GM10248 (cell line): ENCODE results near the gene CDH23.

ENCODE experiments used
- CTCF ChIA-PET: fragments of 300-600 bp; sonication (Branson Sonifier 250); formaldehyde crosslinking; extraction: SDS; loops from one replicate; lab custom pipeline; 2021; ENCODE audit warnings: antibody characterized with exemption; lab: Yijun Ruan, JAX
- POLR2A ChIA-PET: fragments of 350-650 bp; sonication (Branson Sonifier 250); formaldehyde crosslinking; extraction: SDS; loops from one replicate; lab custom pipeline; 2020; ENCODE audit warnings: antibody characterized with exemption; lab: Yijun Ruan, JAX
- DNase-seq: peaks from one replicate; pipeline ENCODE4 v3.0.0; 2012; ENCODE audit errors: extremely low spot score
- TF ChIP-seq, protein P1 (sequence below): IDR thresholded peaks from 2 replicates; pipeline ENCODE4 v1.5.1; 2012; ENCODE audit warnings: mild to moderate bottlenecking, low read depth; ENCODE audit errors: extremely low read depth, missing control alignments, control extremely low read depth

The CDH23 gene

DNA sequence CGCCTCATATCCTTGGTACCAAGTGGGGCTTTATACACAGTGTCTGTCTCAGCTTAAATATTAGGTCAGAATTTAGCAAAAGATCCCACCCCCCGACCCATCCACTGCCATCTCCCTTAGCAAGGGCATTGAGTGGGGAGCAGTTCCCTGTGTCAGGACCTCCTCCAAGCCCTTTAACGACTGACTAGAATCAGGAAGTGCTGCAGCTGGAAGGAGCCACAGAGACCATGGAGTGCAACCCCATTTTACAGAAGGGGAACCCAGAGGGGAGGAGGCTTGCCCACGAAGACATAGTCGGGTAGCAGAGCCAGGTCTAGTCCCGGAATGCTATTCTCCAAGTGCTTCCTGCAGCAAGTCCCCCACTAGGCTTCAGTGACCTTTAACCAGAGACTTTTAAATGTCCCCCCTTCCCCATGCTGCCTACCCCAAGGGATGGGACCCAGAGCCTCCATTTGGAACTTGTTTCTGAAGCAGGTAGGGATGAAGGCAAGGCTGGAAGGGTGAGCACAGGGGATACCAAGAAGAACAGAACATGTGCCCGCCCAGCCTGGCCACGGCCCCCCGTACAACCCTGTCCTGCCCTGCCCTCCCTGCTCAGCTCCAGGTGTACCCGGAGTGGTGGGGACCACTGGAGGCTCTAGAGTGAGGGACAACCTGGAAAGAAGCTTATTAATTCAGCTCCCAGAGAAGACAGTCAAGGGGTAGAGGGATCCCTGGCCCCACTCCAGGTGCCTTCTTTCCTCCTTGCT, 281.5 kb downstream of the CDH23 start:
- ChIA-PET CTCF (interaction anchor here (3.6 kb wide), 1 partner anchor 19 kb away, joined by 20 read pairs; no protein-coding TSS in a partner anchor), POLR2A (no interaction called here)
- TF ChIP-seq, protein P1, sequence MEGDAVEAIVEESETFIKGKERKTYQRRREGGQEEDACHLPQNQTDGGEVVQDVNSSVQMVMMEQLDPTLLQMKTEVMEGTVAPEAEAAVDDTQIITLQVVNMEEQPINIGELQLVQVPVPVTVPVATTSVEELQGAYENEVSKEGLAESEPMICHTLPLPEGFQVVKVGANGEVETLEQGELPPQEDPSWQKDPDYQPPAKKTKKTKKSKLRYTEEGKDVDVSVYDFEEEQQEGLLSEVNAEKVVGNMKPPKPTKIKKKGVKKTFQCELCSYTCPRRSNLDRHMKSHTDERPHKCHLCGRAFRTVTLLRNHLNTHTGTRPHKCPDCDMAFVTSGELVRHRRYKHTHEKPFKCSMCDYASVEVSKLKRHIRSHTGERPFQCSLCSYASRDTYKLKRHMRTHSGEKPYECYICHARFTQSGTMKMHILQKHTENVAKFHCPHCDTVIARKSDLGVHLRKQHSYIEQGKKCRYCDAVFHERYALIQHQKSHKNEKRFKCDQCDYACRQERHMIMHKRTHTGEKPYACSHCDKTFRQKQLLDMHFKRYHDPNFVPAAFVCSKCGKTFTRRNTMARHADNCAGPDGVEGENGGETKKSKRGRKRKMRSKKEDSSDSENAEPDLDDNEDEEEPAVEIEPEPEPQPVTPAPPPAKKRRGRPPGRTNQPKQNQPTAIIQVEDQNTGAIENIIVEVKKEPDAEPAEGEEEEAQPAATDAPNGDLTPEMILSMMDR: no peak
- no peak for DNase-seq

DNA sequence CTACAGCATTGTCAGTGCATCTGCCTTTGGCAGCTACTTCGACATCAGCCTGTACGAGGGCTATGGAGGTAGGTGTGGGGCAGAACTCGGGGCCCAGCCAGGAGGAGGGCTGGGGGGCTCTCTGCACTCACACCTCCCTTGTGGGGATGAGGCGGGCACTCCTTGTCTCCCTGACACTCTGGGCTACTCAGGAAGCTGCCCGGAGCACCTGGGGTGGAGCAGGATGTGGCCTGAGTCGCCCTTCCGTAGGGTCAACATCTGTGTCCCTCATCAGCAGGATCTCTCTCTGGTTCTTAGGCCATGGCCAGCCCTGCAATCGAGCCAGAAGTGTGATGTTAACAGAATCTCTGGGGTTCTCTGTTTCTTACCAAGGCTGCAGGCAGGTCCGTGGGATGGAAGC, 282.7 kb downstream of the CDH23 start:
- TF ChIP-seq, protein P1: no peak
- ChIA-PET CTCF (interaction anchor here (1.2 to 3.6 kb wide), 4 partner anchors 12 to 18 kb away, joined by 3 to 20 read pairs (median 4); no protein-coding TSS in a partner anchor), POLR2A (no interaction called here)
- no peak for DNase-seq

DNA sequence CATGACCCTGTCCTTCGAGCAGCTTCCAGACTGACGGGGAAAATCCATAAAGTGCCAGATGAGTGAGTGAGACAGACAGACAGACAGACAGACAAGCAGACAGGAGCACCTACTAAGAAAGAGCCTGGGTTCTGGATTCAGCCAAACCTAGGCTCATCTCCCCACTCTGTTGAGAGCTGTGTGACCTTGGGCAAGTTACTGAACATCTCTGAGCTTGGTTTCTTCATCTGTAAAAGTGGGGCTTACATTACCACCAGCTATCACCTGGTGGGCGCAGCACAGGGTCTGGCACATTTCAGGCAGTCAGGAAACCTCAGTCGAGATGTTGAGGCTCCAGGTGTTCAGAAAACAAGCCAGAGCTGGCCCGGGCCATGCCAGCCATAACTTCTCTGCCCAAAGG, 285.3 kb downstream of the CDH23 start:
- ChIA-PET POLR2A (no interaction called here), CTCF (interaction anchor here (1.7 kb wide), 1 partner anchor 14 kb away, joined by 4 read pairs; no protein-coding TSS in a partner anchor)
- TF ChIP-seq, protein P1: no peak
- DNase-seq: no peak

DNA sequence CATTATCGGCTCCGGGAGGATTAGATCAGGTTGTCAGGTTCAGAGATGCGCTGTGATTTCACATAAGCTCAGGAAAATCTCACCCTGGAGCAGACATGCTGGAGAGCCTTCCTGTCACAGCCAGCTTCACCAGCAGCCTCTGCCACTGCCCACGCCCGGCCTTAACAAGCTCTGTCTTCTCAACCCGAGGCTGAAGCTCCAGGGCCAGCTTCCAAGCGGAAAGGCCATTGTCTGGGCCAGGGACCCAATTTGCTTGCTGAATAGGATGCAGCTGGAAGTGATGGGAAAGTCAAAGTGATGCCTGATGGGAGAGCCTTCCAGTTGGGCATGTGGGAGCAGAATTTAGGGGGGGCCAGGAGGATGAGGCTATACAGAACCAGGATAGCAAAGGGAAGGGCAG, 286.6 kb downstream of the CDH23 start:
- CTCF ChIA-PET: interaction anchor here (1.3 to 1.7 kb wide), 2 partner anchors 12 to 25 kb away, joined by 3 to 4 read pairs; no protein-coding TSS in a partner anchor
- TF ChIP-seq, protein P1: no peak
- POLR2A ChIA-PET: no interaction called here
- DNase-seq: no peak

DNA sequence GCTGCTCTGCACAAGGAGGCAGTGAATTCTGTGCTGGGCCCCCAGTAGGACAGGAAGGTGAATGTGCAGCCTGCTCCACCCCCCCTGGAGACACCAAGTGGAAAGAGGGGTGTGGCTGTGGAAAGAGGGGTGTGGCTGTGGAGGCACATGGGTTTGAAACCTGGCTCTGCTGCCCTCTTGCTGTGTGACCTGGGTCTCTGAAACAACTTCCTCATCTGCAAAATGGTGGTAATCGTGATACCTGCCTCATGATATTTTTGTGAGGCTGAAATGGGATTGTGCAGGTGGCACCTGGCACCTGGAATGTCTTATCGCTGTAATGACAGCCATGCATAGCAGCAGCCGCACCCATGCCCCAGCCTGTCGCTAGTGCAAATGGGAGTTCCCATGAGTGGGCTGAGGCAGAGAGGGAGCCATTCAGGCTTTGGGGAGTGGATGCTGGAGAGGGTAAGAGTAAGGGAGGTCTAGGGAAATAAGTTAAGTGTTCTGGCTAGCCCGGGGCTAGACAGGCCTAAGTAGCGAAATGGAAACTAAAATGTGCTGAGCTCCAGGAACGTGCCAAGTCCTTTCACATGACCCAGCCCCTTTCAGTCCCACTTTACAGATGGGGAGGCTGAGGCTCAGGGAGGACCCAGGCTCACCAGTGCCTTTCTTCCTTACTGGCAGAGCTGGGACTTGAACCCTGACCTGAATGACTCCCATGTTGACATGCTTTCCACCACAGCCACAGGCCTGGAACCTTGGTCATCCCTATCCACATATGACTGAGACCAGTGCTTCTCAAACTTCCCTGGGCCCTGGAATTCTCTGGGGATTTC, 287.8 kb downstream of the CDH23 start:
- TF ChIP-seq, protein P1: no peak
- CTCF ChIA-PET: interaction anchor here (0.9 to 1.3 kb wide), 2 partner anchors 12 to 24 kb away, joined by 3 to 4 read pairs; no protein-coding TSS in a partner anchor
- POLR2A ChIA-PET: no interaction called here
- no peak for DNase-seq

DNA sequence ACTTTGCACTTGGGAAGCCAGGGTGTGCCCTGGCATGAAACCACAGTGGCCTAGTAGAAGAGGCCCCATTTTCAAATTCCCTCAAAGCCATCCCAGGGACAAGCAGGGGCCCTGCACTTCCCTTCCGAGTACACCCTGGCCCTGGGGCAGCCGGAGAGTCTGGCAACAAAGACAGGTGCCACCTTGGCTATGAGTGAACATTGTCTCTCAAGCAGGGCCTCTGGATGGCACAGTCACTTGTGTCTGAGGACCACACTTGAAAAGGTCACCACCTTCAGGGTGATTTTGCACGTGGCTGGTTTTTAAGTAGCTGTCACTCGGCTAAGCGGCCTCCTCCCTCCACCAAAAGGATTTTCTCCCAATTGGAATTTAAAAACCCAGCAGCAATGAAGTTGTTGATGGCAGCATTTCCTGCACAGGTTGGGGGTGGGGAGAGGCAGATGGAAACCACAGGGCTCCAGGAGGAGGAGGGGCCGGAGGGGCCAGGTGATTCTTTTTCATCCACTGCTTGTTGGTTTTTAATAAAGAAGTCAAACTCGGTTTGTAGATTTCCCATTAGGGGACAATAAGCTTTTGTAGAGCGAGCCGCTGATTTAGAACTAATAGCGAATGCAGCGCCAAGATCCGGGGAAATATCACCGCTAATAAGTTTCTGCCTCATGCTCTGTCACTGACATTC, 289.0 kb downstream of the CDH23 start:
- CTCF ChIA-PET: interaction anchor here (0.9 to 2.4 kb wide), 7 partner anchors 9 to 211 kb away, joined by 3 to 16 read pairs (median 4); no protein-coding TSS in a partner anchor
- POLR2A ChIA-PET: no interaction called here
- DNase-seq: no peak
- TF ChIP-seq, protein P1: no peak
